CD14-positive monocyte (primary cell): ENCODE measurements around the gene GNPTG. TPM values are rescaled to one million over a fixed set of nuclear protein-coding genes. Genes with fewer than 3 reads are reported as not detected.

Experiments
- DNase-seq, 3 donors: peaks; one replicate each; pipeline ENCODE4 v3.0.0-alpha.2; 2011 to 2022
- H2AFZ ChIP-seq: 2 replicates; pipeline ENCODE4 v1.6.0; 2012; ENCODE audit warnings: mild to moderate bottlenecking, low read depth, low read length, inconsistent platforms; ENCODE audit not compliant: insufficient read depth, poor library complexity, severe bottlenecking
- H3K27ac ChIP-seq, 2 donors: 1 replicate in 1 of 2; 2 replicates in 1 of 2; pipeline ENCODE4 v1.5.1; 2012 to 2013; ENCODE audit warnings: low read length in 2 of 2, control low read depth in 1 of 2, inconsistent platforms in 1 of 2, low read depth in 1 of 2, mild to moderate bottlenecking in 1 of 2
- H3K27me3 ChIP-seq, 2 donors: one replicate each; pipeline versions ENCODE4 v1.6.0 to v1.6.1; 2011 to 2013; ENCODE audit warnings: low read length in 2 of 2; ENCODE audit not compliant: control insufficient read depth in 2 of 2, insufficient read depth in 2 of 2
- H3K36me3 ChIP-seq, 2 donors: replicated peaks in 1 of 2; 1 replicate in 1 of 2; 2 replicates in 1 of 2; pipeline versions ENCODE4 v1.5.1 to v1.6.1; 2012 to 2013; ENCODE audit warnings: low read length in 2 of 2, control low read depth in 1 of 2, inconsistent platforms in 1 of 2, mild to moderate bottlenecking in 1 of 2; ENCODE audit not compliant: insufficient read depth in 2 of 2, control insufficient read depth in 1 of 2
- H3K4me1 ChIP-seq, 2 donors: 1 replicate in 1 of 2; 2 replicates in 1 of 2; pipeline versions ENCODE4 v1.5.1 to v1.6.1; 2012 to 2013; ENCODE audit warnings: low read length in 2 of 2, control low read depth in 1 of 2, inconsistent platforms in 1 of 2, mild to moderate bottlenecking in 1 of 2, moderate library complexity in 1 of 2; ENCODE audit not compliant: insufficient read depth in 2 of 2, control insufficient read depth in 1 of 2
- H3K4me2 ChIP-seq: replicated peaks from 2 replicates; pipeline ENCODE3; 2012; ENCODE audit warnings: low read length, moderate library complexity, mild to moderate bottlenecking; ENCODE audit not compliant: poor library complexity, severe bottlenecking; ENCODE audit errors: extremely low read depth
- H3K4me3 ChIP-seq, 3 experiments: fragments of 200-600 bp in 1 of 3; sonication (generic) in 1 of 3; replicated peaks in 1 of 3; 1 replicate in 2 of 3; 2 replicates in 1 of 3; pipeline ENCODE4 v1.5.1; 2011 to 2013; ENCODE audit warnings: low read length in 3 of 3, mild to moderate bottlenecking in 3 of 3, control low read depth in 2 of 3, low read depth in 2 of 3, inconsistent platforms in 1 of 3, moderate library complexity in 1 of 3
- H3K79me2 ChIP-seq: 2 replicates; pipeline ENCODE4 v1.6.0; 2012; ENCODE audit warnings: mild to moderate bottlenecking, control low read depth, inconsistent platforms, low read length, moderate library complexity; ENCODE audit not compliant: insufficient read depth
- H3K9ac ChIP-seq: 2 replicates; pipeline ENCODE4 v1.6.0; 2017; ENCODE audit warnings: low read length, mild to moderate bottlenecking; ENCODE audit not compliant: insufficient read depth, poor library complexity, severe bottlenecking
- H3K9me3 ChIP-seq, 2 donors: replicated peaks in 1 of 2; 1 replicate in 1 of 2; 2 replicates in 1 of 2; pipeline versions ENCODE4 v1.5.1 to v1.6.1; 2012 to 2013; ENCODE audit warnings: low read length in 2 of 2, control low read depth in 1 of 2; ENCODE audit not compliant: control insufficient read depth in 1 of 2, insufficient read depth in 1 of 2
- H4K20me1 ChIP-seq: 2 replicates; pipeline ENCODE4 v1.6.0; 2012; ENCODE audit warnings: mild to moderate bottlenecking, low read length, control low read depth, moderate library complexity; ENCODE audit not compliant: insufficient read depth
- H3K27ac Mint-ChIP-seq, 7 donors: one replicate each; pipeline ENCODE4 v1.8.0; 2020; ENCODE audit warnings: mild to moderate bottlenecking in 7 of 7, mixed read lengths in 7 of 7, moderate library complexity in 6 of 7, inconsistent platforms in 2 of 7
- H3K27me3 Mint-ChIP-seq, 3 donors: one replicate each; pipeline ENCODE4 v1.8.0; 2021 to 2022; ENCODE audit warnings: low read depth in 3 of 3, mild to moderate bottlenecking in 3 of 3, mixed read lengths in 3 of 3, moderate library complexity in 3 of 3, inconsistent platforms in 1 of 3
- H3K36me3 Mint-ChIP-seq, 2 donors: one replicate each; pipeline ENCODE4 v1.8.0; 2020; ENCODE audit warnings: mixed read lengths in 2 of 2, inconsistent platforms in 1 of 2, mild to moderate bottlenecking in 1 of 2
- H3K4me1 Mint-ChIP-seq: one replicate; pipeline ENCODE4 v1.8.0; 2020; ENCODE audit warnings: mild to moderate bottlenecking, mixed read lengths
- H3K4me3 Mint-ChIP-seq, 2 donors: one replicate each; pipeline ENCODE4 v1.8.0; 2020; ENCODE audit warnings: mild to moderate bottlenecking in 2 of 2, mixed read lengths in 2 of 2, moderate library complexity in 1 of 2
- H3K9me3 Mint-ChIP-seq, 7 donors: one replicate each; pipeline ENCODE4 v1.8.0; 2020 to 2022; ENCODE audit warnings: mixed read lengths in 7 of 7, mild to moderate bottlenecking in 6 of 7, moderate library complexity in 6 of 7, inconsistent platforms in 2 of 7
- WGBS: methylation state at CpG from one replicate; pipeline ENCODE4 v1.1.5; 2013; ENCODE audit warnings: missing lambda C conversion rate; ENCODE audit not compliant: insufficient coverage; 5-methylcytosine and 5-hydroxymethylcytosine counted together
- intact Hi-C, 2 donors: fragments of 100-400 bp; cut with micrococcal nuclease; formaldehyde crosslinking; loops; one replicate each; pipeline versions ENCODE4 v1.15.0 to v1.15.1; 2023
- polyA plus RNA-seq, 3 donors: library from polyadenylated mRNA; depleted of rRNA in 1 of 3; unstranded in 2 of 3; stranded (reverse) in 1 of 3; fragments of 300-500 nt in 2 of 3; fragments of >200 nt in 1 of 3; fragmentation: Illumina TruSeq in 2 of 3; gene quantifications; 1 replicate in 2 of 3; 2 replicates in 1 of 3; pipeline ENCODE4 v1.2.3, GENCODE V29; 2012 to 2021
- TF ChIP-seq, protein P1 (sequence below): fragments of 200-600 bp; IDR thresholded peaks from one replicate; pipeline ENCODE4 v1.8.0; 2022; ENCODE audit warnings: antibody characterized with exemption, mild to moderate bottlenecking

Gene GNPTG
- polyA plus RNA-seq, 3 donors = 74.7 to 130 (median 82.5) TPM

DNA sequence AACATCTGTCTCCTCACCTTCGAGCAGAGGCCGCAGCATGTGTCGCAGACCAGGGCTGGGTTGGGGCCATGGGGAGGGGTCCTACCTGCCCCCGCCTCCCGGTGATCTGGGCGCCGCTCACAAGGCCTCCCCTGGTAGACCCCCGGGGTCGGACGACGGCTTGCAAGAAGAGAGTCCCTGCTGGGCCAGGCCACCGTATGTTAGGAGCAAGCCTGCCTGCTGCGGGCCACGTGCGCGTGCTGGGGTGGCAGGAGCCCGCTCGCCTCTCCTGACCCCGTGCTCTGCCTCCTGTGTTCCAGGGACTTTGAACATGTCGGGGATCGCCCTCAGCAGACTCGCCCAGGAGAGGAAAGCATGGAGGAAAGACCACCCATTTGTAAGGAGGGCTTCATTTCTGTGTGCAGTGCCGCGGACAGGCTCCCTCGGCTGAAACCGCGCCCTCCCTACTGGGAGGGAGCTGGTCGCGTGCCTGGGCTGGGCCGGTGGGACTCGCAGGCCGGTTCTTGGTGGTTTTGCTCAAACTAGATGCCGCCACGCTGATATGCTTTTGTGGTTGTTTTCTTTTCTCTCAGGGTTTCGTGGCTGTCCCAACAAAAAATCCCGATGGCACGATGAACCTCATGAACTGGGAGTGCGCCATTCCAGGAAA, 37.9 kb upstream of the GNPTG start:
- H3K9me3 ChIP-seq = no peaks in the 10 kb centered on the region
- WGBS = 95% methylated on average over 33 of the region's 38 CpGs
- Mint-ChIP-seq H3K9me3 (no peaks in the 10 kb centered on the region), H3K27me3 (no peaks in the 10 kb centered on the region), H3K36me3 (peaks cover 48 to 61% of the 10 kb centered on the region in 2 donors), H3K27ac (no peak overlapping the region), H3K4me1 (peaks cover 28% of the 10 kb centered on the region), H3K4me3 (no peak overlapping the region)
- H3K27me3 ChIP-seq = no peaks in the 10 kb centered on the region
- intact Hi-C loops = loop anchor here in 1 of 2 donors (5.0 kb wide), 1 partner anchor 33 kb away; no protein-coding TSS in a partner anchor
- TF ChIP-seq, protein P1, sequence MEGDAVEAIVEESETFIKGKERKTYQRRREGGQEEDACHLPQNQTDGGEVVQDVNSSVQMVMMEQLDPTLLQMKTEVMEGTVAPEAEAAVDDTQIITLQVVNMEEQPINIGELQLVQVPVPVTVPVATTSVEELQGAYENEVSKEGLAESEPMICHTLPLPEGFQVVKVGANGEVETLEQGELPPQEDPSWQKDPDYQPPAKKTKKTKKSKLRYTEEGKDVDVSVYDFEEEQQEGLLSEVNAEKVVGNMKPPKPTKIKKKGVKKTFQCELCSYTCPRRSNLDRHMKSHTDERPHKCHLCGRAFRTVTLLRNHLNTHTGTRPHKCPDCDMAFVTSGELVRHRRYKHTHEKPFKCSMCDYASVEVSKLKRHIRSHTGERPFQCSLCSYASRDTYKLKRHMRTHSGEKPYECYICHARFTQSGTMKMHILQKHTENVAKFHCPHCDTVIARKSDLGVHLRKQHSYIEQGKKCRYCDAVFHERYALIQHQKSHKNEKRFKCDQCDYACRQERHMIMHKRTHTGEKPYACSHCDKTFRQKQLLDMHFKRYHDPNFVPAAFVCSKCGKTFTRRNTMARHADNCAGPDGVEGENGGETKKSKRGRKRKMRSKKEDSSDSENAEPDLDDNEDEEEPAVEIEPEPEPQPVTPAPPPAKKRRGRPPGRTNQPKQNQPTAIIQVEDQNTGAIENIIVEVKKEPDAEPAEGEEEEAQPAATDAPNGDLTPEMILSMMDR = no peak
- H3K36me3 ChIP-seq = peaks cover 63 to 66% of the 10 kb centered on the region in 2 donors
- H3K79me2 ChIP-seq = peaks cover 88% of the 10 kb centered on the region
- H3K4me3 ChIP-seq = no peak overlapping the region
- no peak overlapping the region for H3K27ac ChIP-seq
- DNase-seq = no peak
- H2AFZ ChIP-seq = no peak overlapping the region
- H3K9ac ChIP-seq = no peak overlapping the region
- peaks cover 24% of the 10 kb centered on the region in 2 donors for H3K4me1 ChIP-seq
- peaks cover 90% of the 10 kb centered on the region for H4K20me1 ChIP-seq
- no peak overlapping the region for H3K4me2 ChIP-seq

DNA sequence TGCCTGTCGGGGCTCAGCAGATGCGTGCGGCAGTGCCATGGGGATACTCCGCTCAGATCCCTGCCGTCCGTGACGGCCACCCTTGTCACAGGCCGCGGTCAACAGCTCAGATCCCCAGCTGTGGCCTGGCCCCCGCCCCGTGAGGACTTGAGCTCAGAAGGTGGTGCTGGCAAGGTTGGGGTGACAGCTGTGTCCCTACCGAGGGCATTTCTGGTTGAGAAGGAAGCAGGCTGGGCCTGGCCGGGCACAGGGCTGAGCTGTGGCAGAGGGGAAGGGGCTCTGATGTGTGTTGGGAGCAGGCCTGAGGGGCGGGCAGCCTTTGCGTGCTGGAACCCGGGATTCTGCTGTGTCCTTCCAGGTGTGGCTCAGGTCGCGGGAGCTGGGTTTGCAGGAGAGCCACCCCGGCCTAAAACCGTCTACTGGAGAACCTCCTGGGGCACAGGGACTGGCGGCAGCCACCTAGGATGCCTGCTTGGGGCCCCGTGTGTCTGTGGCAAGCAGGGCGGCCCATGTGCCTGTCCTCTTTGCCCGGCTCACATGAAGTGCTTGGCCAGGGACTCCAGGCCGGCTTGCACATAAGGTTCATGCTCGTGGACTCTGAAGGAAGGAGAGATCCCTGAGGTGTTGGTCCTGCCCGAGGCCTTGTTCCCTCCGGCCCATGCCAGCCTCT, 37.2 kb upstream of the GNPTG start:
- H3K27me3 Mint-ChIP-seq = no peaks in the 10 kb centered on the region
- Histone ChIP-seq H3K79me2 (peaks cover 93% of the 10 kb centered on the region), H3K4me3 (no peak overlapping the region), H3K4me2 (no peak overlapping the region), H2AFZ (no peak overlapping the region), H3K9me3 (no peaks in the 10 kb centered on the region), H3K27ac (no peak overlapping the region), H3K36me3 (peaks cover 70 to 73% of the 10 kb centered on the region in 2 donors), H4K20me1 (peaks cover 97% of the 10 kb centered on the region), H3K27me3 (no peaks in the 10 kb centered on the region), H3K9ac (no peak overlapping the region), H3K4me1 (peaks cover 24% of the 10 kb centered on the region in 2 donors)
- H3K4me1 Mint-ChIP-seq = peaks cover 28% of the 10 kb centered on the region
- intact Hi-C loops = loop anchor here in 1 of 2 donors (5.0 kb wide), 1 partner anchor 33 kb away; no protein-coding TSS in a partner anchor
- TF ChIP-seq, protein P1 = no peak
- no peak overlapping the region for H3K4me3 Mint-ChIP-seq
- H3K27ac Mint-ChIP-seq = no peak overlapping the region
- no peaks in the 10 kb centered on the region for H3K9me3 Mint-ChIP-seq
- peaks cover 54 to 68% of the 10 kb centered on the region in 2 donors for H3K36me3 Mint-ChIP-seq
- 95% methylated on average over 27 of the region's 28 CpGs for WGBS
- no peak for DNase-seq
